Mammary epithelial cell (primary cell): ENCODE measurements around the gene NDUFS5.

Experiments
- EZH2 ChIP-seq: IDR thresholded peaks from 2 replicates; pipeline ENCODE4 v1.6.1; 2012; ENCODE audit warnings: low read length, inconsistent platforms, borderline replicate concordance
- TF ChIP-seq, protein P1 (sequence below), 2 donors: IDR thresholded peaks in 1 of 2; conservative IDR thresholded peaks in 1 of 2; 2 replicates each; pipeline ENCODE4 v1.5.1; 2011 to 2012; ENCODE audit warnings: inconsistent platforms in 2 of 2, low read length in 2 of 2, mild to moderate bottlenecking in 2 of 2, control low read depth in 1 of 2, low read depth in 1 of 2; ENCODE audit not compliant: insufficient read depth in 1 of 2; ENCODE audit errors: extremely low read depth in 1 of 2

DNA sequence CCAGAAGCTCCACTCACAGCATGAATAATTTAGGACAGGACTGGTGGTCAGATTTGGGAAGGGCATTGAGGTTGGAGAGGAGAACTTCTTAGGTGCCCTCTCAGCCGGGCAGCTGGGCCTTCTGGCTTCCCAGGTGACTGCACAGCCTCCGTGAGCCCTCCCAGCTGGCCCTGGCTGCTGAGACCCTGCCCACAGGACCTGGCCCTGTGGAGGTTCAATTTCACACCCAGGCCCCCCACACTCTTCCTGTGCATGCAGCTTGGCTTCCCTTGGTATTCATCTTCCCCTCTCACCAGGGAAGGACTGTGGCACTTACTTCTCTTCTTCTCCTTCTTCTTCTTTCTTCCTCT is 50.6 kb downstream of the NDUFS5 start:
- TF ChIP-seq, protein P1, sequence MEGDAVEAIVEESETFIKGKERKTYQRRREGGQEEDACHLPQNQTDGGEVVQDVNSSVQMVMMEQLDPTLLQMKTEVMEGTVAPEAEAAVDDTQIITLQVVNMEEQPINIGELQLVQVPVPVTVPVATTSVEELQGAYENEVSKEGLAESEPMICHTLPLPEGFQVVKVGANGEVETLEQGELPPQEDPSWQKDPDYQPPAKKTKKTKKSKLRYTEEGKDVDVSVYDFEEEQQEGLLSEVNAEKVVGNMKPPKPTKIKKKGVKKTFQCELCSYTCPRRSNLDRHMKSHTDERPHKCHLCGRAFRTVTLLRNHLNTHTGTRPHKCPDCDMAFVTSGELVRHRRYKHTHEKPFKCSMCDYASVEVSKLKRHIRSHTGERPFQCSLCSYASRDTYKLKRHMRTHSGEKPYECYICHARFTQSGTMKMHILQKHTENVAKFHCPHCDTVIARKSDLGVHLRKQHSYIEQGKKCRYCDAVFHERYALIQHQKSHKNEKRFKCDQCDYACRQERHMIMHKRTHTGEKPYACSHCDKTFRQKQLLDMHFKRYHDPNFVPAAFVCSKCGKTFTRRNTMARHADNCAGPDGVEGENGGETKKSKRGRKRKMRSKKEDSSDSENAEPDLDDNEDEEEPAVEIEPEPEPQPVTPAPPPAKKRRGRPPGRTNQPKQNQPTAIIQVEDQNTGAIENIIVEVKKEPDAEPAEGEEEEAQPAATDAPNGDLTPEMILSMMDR (conservative IDR thresholded peaks at IDR 0.05 in 1 of 2, IDR thresholded peaks at IDR 0.05 in 1 of 2; ENCODE audit: extremely low read depth in 1 of 2, insufficient read depth in 1 of 2, low read depth in 1 of 2, low read length in 2 of 2), result no peak
- TF ChIP-seq EZH2, result no peak
